ENCODE measurements around the gene CORO7.

CORO7 gene

GRCh38 chr16:4313563-4314531, 102.5 kb downstream of the CORO7 start:
- no peak overlapping the region for H3K27ac ChIP-seq
- no peak for TF ChIP-seq ZFX (IDR thresholded peaks at IDR 0.05; ENCODE audit: borderline replicate concordance)
- peak; percentile 92 for TF ChIP-seq CTCF (IDR thresholded peaks at IDR 0.05)

- TF ChIP-seq ZFX (IDR thresholded peaks at IDR 0.05; ENCODE audit: borderline replicate concordance): no peak
- TF ChIP-seq CTCF (IDR thresholded peaks at IDR 0.05): peak; percentile 69
- no peak overlapping the region for H3K27ac ChIP-seq
These were observed 106.5 kb downstream of the CORO7 start for GRCh38 chr16:4309833-4310266.

GRCh38 chr16:4309102-4309832, 107.1 kb downstream of the CORO7 start:
- H3K27ac ChIP-seq: no peak overlapping the region

GRCh38 chr16:4307215-4308037, 109.0 kb downstream of the CORO7 start:
- TF ChIP-seq ZFX (IDR thresholded peaks at IDR 0.05; ENCODE audit: borderline replicate concordance) (no peak), CTCF (IDR thresholded peaks at IDR 0.05) (0 out of 2 replicates have a peak, but pooled peaks have one; percentile 6)

More at GRCh38 chr16:4309102-4309832, 107.1 kb downstream of the CORO7 start:
- TF ChIP-seq CTCF (IDR thresholded peaks at IDR 0.05): no peak
- TF ChIP-seq ZFX (IDR thresholded peaks at IDR 0.05; ENCODE audit: borderline replicate concordance): no peak

GRCh38 chr16:4306470-4307214, 109.8 kb downstream of the CORO7 start:
- peak overlapping the region; percentile 63 for H3K27ac ChIP-seq
- TF ChIP-seq ZFX (IDR thresholded peaks at IDR 0.05; ENCODE audit: borderline replicate concordance) (no peak), CTCF (IDR thresholded peaks at IDR 0.05) (no peak)

More at GRCh38 chr16:4307215-4308037, 109.0 kb downstream of the CORO7 start:
- peak overlapping the region; percentile 63 for H3K27ac ChIP-seq
